ENCODE measurements around the gene GDF10.

The GDF10 gene

DNA sequence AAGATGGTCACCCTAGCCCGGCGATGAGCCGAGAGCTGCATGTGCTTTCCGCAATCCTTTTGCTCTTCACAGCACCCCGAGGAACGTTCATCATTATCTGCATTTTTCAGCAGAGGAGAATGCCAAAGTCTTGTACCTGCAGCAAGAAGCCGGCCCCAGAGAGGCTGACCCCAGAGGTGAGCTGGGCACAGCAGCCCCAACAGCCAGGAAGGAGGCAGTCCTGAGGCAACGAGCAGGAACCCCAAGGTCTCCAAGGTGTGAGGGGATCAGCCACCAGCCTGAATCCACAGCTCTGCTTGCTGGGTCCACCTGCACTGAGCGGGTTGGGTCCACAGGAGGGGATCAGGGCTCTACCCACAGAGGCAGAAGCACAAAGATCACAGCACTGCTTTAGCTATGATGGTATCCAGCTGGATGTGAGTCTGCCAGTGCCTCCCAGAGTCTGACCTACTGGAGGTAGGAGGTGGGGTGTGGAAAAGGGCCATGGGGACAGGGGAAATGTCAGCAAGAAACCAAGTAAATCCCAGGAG, 16.8 kb upstream of the GDF10 start:
- DNase-seq = no peak
- H3K4me1 ChIP-seq (ENCODE audit: insufficient read depth, low read length) = peaks cover 33% of the 10 kb centered on the region
- H3K9ac ChIP-seq (ENCODE audit: low read depth, low read length) = no peak overlapping the region
- no peak overlapping the region for H3K4me2 ChIP-seq (ENCODE audit: insufficient read depth, low read length)
- H4K20me1 ChIP-seq (ENCODE audit: insufficient read depth, low read length) = no peaks in the 10 kb centered on the region
- no peak overlapping the region for H3K27ac ChIP-seq (ENCODE audit: low read length)
- no peaks in the 10 kb centered on the region for H3K9me3 ChIP-seq (ENCODE audit: insufficient read depth, low read length, severe bottlenecking)
- no peak overlapping the region for H2AFZ ChIP-seq (ENCODE audit: low read depth, low read length)
- no peaks in the 10 kb centered on the region for H3K27me3 ChIP-seq (ENCODE audit: insufficient read depth, low read length, poor library complexity)
- ATAC-seq (ENCODE audit: insufficient read depth, low read depth) = no peak
- no peaks in the 10 kb centered on the region for H3K36me3 ChIP-seq (ENCODE audit: insufficient read depth, low read length)
- H3K4me3 ChIP-seq (ENCODE audit: low read depth in 1 of 2, low read length in 2 of 2) = no peak overlapping the region
- TF ChIP-seq EZH2 (IDR thresholded peaks at IDR 0.05; ENCODE audit: borderline replicate concordance, low read depth, low read length, severe bottlenecking) = no peak
- TF ChIP-seq, protein P1, sequence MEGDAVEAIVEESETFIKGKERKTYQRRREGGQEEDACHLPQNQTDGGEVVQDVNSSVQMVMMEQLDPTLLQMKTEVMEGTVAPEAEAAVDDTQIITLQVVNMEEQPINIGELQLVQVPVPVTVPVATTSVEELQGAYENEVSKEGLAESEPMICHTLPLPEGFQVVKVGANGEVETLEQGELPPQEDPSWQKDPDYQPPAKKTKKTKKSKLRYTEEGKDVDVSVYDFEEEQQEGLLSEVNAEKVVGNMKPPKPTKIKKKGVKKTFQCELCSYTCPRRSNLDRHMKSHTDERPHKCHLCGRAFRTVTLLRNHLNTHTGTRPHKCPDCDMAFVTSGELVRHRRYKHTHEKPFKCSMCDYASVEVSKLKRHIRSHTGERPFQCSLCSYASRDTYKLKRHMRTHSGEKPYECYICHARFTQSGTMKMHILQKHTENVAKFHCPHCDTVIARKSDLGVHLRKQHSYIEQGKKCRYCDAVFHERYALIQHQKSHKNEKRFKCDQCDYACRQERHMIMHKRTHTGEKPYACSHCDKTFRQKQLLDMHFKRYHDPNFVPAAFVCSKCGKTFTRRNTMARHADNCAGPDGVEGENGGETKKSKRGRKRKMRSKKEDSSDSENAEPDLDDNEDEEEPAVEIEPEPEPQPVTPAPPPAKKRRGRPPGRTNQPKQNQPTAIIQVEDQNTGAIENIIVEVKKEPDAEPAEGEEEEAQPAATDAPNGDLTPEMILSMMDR (IDR thresholded peaks at IDR 0.05; ENCODE audit: borderline replicate concordance, extremely low read depth, low read length, poor library complexity, severe bottlenecking) = no peak
- H3K79me2 ChIP-seq (ENCODE audit: insufficient read depth, low read length) = no peaks in the 10 kb centered on the region

DNA sequence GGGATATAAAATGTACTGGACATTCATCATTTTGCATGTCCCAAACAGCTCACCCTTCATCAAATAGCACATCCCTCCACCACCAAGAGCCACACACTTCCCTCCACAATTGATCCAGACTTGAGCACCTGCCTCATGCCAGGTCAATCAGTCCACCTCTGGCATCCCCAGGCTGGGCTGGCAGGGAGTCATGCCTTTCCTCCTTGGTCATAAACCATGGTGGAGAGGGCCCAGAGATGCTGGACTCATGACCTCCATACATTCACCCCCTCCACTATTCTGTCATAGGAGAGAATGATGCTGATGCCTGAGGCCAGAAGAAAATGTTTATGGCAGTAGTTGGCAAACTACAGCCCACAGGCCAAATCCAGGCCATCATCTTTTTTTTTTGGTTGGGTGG, 16.1 kb upstream of the GDF10 start:
- H3K79me2 ChIP-seq (ENCODE audit: insufficient read depth, low read length) = no peaks in the 10 kb centered on the region
- H3K9me3 ChIP-seq (ENCODE audit: insufficient read depth, low read length, severe bottlenecking) = no peaks in the 10 kb centered on the region
- TF ChIP-seq EZH2 (IDR thresholded peaks at IDR 0.05; ENCODE audit: borderline replicate concordance, low read depth, low read length, severe bottlenecking) = no peak
- TF ChIP-seq, protein P1 (IDR thresholded peaks at IDR 0.05; ENCODE audit: borderline replicate concordance, extremely low read depth, low read length, poor library complexity, severe bottlenecking) = no peak
- peaks cover 27% of the 10 kb centered on the region for H3K4me1 ChIP-seq (ENCODE audit: insufficient read depth, low read length)
- no peak overlapping the region for H3K4me3 ChIP-seq (ENCODE audit: low read depth in 1 of 2, low read length in 2 of 2)
- no peaks in the 10 kb centered on the region for H3K36me3 ChIP-seq (ENCODE audit: insufficient read depth, low read length)
- ATAC-seq (ENCODE audit: insufficient read depth, low read depth) (no peak), DNase-seq (no peak)
- H2AFZ ChIP-seq (ENCODE audit: low read depth, low read length) = no peak overlapping the region
- no peak overlapping the region for H3K9ac ChIP-seq (ENCODE audit: low read depth, low read length)
- no peaks in the 10 kb centered on the region for H3K27me3 ChIP-seq (ENCODE audit: insufficient read depth, low read length, poor library complexity)
- no peak overlapping the region for H3K27ac ChIP-seq (ENCODE audit: low read length)
- no peaks in the 10 kb centered on the region for H4K20me1 ChIP-seq (ENCODE audit: insufficient read depth, low read length)
- no peak overlapping the region for H3K4me2 ChIP-seq (ENCODE audit: insufficient read depth, low read length)

DNA sequence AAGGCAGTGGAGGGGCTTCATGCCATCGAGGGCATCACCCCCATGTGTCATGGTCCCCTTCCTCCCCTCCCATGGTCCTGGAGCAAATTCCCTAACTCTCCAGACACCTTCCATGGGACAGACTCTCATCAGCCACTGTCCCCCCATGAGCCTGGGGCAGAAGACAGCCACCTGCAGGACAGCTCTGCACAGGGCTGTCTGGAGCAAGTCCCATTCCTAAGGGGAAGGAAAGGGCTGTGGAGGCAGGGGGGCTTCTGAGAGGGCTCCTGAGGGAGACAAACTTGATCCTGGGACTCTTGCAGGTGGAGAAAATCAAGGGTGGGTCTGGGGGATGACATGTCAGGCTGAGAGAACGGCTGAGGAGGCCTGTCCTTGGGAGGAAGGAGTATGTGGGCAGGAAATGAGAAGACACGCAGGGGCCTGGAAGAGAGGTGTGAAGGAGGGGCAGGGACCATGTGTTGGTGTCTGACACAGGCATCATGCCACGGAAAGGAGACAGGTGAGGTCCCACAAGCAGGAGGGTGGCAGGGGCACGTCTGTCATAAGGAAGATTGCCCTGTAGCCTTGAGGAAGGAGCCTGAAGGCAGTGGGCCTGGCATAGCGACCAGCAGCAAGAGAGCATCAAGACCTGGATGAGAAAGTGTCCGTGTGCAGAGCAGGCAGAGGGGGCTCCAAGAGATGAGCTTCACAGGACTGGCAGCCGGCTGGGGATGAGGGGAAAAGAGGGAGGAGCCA, 14.4 kb upstream of the GDF10 start:
- Histone ChIP-seq H3K79me2 (ENCODE audit: insufficient read depth, low read length) (no peaks in the 10 kb centered on the region), H3K9ac (ENCODE audit: low read depth, low read length) (no peak overlapping the region), H3K27ac (ENCODE audit: low read length) (peak overlapping the region; percentile 34; the same call in 1 of the 2 replicates), H3K9me3 (ENCODE audit: insufficient read depth, low read length, severe bottlenecking) (no peaks in the 10 kb centered on the region), H4K20me1 (ENCODE audit: insufficient read depth, low read length) (no peaks in the 10 kb centered on the region), H3K4me3 (ENCODE audit: low read depth in 1 of 2, low read length in 2 of 2) (no peak overlapping the region), H3K27me3 (ENCODE audit: insufficient read depth, low read length, poor library complexity) (no peaks in the 10 kb centered on the region), H3K4me2 (ENCODE audit: insufficient read depth, low read length) (no peak overlapping the region), H3K4me1 (ENCODE audit: insufficient read depth, low read length) (peaks cover 21% of the 10 kb centered on the region), H3K36me3 (ENCODE audit: insufficient read depth, low read length) (no peaks in the 10 kb centered on the region), H2AFZ (ENCODE audit: low read depth, low read length) (no peak overlapping the region)
- TF ChIP-seq, protein P1 (IDR thresholded peaks at IDR 0.05; ENCODE audit: borderline replicate concordance, extremely low read depth, low read length, poor library complexity, severe bottlenecking) = no peak
- TF ChIP-seq EZH2 (IDR thresholded peaks at IDR 0.05; ENCODE audit: borderline replicate concordance, low read depth, low read length, severe bottlenecking) = no peak
- no peak for DNase-seq
- no peak for ATAC-seq (ENCODE audit: insufficient read depth, low read depth)

Measured in DND-41 (cell line).